Left kidney (tissue), 8 donors: ENCODE results near the gene DNAJC4. TPM values are rescaled to one million over a fixed set of nuclear protein-coding genes. Genes with fewer than 3 reads are reported as not detected.

Source experiments
- DNase-seq: peaks from one replicate; pipeline ENCODE4 v3.0.0-alpha.2; 2013
- long read RNA-seq, 8 donors: transcript quantifications; one replicate each; lab custom pipeline, GENCODE V29; 2026
- polyA plus RNA-seq: library from polyadenylated mRNA; unstranded; fragments of 120-200 nt; gene quantifications from one replicate; pipeline ENCODE4 v1.2.1, GENCODE V29; 2013; ENCODE audit not compliant: insufficient read length

Gene DNAJC4, protein sequence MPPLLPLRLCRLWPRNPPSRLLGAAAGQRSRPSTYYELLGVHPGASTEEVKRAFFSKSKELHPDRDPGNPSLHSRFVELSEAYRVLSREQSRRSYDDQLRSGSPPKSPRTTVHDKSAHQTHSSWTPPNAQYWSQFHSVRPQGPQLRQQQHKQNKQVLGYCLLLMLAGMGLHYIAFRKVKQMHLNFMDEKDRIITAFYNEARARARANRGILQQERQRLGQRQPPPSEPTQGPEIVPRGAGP
- polyA plus RNA-seq, result 53.4 TPM
- long read RNA-seq, donor 1, partial matches to known transcripts, result 12 of 18 reads
- long read RNA-seq, donor 1, other reads (novel, unspliced or antisense), result 0 of 18 reads
- long read RNA-seq, donor 2, partial matches to known transcripts, result 11 of 14 reads
- long read RNA-seq, donor 2, other reads (novel, unspliced or antisense), result 0 of 14 reads
- long read RNA-seq, donor 3, partial matches to known transcripts, result 14 of 15 reads
- long read RNA-seq, donor 3, other reads (novel, unspliced or antisense), result 0 of 15 reads
- long read RNA-seq, donor 4, partial matches to known transcripts, result 0 of 2 reads
- long read RNA-seq, donor 4, other reads (novel, unspliced or antisense), result 0 of 2 reads
- long read RNA-seq, donor 5, partial matches to known transcripts, result 28 of 39 reads
- long read RNA-seq, donor 5, other reads (novel, unspliced or antisense), result 8 of 39 reads
- long read RNA-seq, donor 6, partial matches to known transcripts, result 29 of 31 reads
- long read RNA-seq, donor 6, other reads (novel, unspliced or antisense), result 0 of 31 reads
- long read RNA-seq, donor 7, partial matches to known transcripts, result 25 of 40 reads
- long read RNA-seq, donor 7, other reads (novel, unspliced or antisense), result 9 of 40 reads
- long read RNA-seq, donor 8, partial matches to known transcripts, result 10 of 10 reads
- long read RNA-seq, donor 8, other reads (novel, unspliced or antisense), result 0 of 10 reads

DNA sequence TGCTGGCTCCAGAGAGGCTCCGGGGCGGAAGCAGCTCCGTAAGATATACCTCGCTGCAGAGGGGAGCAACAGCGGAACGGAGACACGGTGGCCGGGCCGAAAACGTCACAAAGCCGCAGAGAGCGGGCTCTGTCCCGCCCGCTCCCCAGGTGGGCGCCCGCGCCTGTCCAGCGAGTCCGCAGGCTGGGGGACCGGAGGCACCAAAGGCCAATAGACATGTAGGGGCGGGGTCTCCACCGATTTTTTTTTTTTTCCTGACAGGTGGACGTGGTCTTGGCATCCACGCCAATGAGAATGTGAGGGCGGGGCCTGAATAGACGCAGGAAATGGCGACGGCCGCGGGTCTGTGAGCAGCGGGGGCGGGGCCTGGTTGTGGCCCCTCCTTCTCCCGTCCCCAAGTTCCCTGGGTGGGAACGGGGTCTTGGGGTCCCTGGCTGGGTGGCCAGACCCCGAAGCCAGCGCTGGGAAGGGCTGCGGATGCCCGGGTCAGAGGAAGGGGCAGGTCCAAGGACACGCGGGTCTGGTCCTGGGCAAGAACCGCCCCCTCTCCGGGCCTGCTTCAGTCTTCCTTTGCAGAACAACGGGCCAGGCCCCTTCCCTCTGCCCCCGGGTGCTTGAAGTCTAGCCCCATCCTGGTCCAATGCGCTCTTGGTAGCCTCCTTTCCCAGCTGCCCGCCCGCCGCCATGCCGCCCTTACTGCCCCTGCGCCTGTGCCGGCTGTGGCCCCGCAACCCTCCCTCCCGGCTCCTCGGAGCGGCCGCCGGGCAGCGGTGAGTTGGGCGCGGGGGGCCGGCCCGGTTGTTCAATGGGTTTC is at the start of gene DNAJC4:
DNAJC4 (plus strand) TSS at position 378 of the 814 bp plus-strand sequence; CDS start at position 685, 307 bp downstream.
- DNase-seq, result peak; percentile 97

DNA sequence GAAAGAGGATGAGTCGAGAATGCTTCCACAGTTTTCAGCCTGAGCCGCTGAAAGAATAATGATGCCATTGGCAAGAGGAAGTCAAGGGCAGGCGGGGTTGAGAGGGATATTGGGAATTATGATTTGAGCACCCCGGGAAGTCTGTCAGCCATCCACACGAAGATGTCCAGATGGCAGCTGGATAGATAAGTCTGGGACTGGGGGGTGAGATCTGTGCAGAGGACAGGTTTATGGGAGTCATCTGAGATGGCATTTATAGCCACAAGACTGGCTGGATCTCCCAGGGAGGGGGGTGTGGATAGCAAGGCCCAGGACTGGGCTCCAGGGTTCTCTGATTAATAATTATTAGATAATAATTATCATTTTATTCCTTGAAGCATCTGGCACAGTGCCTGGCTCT is 49.5 kb upstream of the DNAJC4 start:
- DNase-seq, result no peak

DNA sequence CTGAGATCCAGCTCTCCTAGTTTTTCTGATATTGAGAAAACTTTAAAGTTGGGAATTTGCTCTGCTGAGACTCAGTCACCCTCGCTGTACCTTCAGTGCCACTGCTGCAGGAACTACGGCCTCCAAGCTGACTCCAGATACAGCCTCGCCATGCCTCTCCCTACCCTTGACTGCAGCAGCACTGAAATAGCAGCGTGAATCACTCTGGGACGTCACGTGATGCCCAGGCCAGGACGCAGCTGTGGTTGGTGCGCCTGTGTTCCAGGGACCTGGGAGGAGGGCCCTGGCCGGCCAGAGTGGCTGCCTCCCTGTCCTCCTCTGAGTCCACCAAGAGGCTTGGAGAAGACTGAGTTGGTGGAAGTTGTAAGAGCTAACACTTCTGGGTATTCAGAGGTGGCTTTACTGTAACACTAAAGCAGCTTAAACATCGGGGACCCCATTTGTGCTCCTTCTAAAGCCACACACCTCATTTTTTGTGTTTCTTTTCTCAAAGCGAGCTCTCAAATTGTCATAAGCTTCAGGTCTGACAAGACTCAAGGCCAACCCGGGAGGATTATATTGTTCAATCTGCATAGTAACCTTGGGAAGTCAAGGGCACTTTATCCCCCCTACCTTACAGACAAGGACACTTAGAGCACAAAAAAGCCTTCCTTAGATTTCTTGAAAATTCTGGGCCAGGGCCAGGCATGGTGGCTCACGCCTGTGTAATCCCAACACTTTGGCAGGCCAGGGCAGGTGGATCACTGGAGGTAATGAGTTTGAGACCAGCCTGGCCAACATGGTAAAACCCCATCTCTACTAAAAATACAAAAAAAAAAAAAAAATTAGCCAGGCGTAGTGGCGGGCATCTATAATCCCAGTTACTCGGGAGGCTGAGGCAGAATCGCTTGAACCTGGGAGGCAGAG is 48.6 kb upstream of the DNAJC4 start:
- peak; percentile 82 for DNase-seq

DNA sequence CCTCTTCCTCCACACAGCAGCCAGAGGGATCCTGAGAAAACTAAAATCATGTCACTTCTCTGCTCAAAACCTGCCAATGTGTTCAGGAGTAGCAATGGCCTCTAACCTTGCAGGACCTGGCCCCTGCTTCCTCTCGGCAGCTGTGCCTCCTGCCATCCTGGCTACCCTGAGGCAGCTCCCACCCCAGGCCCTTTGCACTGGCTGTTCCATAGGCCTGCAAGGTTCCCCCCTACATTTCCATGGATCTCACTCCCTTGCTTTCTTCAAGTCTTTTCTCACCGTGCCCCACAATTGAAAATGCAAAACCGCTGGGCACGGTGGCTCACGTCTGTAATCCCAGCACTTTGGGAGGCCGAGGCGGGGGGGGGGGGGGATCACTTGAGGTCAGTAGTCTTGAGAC is 46.5 kb upstream of the DNAJC4 start:
- no peak for DNase-seq

DNA sequence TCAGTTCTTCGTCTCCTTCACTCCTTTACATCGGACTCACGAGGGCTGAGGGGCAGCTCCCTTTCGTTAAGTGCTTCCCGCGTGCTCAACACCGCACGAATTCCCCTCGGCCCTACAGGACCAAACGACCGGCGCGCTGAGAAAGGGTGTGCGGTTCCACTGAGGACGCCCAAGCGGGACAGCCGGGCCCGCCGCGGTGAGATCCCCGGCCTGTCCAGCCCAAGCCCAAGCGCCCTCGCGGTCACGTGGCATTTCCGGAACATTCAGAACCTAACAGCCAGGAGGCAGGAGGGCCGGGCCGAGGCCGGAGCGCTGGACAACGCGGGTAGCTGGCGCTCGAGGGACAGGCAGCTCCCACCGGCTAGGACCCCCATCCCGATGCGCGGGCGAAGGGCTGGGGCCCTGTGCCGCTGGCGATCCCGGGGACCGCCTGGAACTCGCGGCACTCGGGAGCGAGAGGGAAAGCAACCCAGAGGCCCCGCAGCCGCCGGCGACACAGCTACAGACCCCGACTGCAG is 45.1 kb upstream of the DNAJC4 start:
- no peak for DNase-seq

DNA sequence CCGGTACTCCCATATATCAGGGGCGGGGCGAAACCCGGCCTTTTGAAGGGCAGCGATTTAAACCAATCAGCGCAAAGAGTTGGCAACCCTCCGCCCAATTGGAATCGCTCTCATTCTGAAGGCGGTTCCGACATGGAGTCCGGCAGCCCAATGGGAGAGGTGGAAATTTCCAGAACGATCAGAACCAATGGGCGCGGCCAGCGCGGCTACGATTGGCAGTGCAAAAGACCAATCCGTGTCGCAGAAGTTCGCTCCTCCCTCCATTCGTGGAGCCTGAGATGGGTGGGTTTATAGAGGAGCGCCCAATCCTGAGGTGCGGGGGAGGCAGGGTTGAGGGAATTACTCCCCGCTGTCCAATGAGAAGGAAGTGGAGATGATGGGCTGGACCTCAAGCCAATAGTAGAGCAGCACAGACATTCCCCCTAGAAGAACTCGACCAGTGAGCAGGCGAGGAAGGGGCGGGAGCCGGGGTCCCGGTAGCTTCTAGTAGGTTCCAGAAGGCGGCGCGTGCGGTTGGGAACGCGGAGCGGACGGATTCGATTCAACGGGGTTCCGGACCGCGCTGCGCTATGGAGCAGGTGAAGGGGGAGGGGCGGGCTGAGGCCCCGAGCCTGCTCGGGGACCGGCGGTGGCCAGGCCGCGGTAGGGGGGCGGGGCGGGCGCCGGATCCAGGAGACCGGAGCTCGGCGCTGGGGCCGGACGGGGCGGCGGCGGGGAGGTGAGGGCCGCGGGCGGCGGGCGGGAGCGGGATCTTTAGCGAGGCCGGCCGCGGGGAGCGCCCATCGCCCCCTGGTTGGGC is 44.5 kb upstream of the DNAJC4 start, which contains the start of gene STIP1:
STIP1 (plus strand) TSS at position 479 of the 799 bp plus-strand sequence; CDS start at position 570, 91 bp downstream.
- DNase-seq, result peak; percentile 100

DNA sequence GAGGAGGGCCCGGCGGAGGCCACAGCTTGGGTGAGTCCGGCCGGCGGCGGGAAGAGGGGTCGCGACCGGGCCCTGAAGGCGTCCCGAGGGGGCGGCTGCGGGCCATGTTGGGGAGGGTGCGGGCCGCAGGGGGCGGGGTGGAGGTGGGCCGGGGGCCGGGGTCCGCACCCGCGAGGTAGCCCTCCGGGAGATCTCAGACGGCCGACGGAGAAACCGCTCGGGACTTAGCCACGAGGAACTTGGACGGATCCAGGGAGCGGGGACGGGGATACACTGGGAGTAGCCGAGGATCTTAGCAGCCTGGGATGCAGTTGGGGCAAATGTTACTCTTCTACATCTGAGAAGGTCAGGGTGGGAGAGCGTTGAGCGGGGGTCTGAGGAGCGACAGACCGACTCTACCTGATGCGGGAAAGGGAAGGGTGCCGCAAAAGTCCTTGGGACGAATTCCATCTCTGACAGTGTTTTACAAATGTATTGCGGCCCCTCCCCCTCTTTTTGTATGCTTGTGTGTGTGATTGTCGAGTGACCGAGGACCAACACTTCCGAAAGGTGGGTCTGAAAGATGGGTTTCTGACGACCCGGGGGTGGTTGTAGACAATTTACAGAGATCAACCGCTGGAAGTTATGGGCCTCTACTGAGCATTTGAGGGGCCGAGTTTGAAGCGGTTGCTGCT is 43.7 kb upstream of the DNAJC4 start:
- DNase-seq, result peak; percentile 15

DNA sequence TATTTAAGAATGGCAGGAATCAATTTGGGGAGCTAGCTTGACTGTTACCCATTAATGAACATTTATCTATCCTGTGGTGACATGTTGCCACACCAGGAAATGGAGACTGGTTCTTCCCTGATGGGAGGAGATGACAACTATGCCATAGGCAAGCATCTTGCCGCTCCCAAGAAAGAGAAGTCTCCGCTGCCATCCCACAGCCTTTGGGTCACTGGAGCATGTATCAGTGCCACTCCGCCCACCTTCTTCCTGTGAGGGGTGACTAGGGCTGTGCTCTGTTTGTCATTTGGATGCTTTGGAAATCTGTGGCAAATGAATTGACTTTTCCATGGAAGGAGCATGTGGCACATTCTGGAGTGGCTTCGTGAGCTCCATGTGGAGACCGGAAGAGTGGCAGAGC is 37.9 kb upstream of the DNAJC4 start:
- DNase-seq, result no peak

DNA sequence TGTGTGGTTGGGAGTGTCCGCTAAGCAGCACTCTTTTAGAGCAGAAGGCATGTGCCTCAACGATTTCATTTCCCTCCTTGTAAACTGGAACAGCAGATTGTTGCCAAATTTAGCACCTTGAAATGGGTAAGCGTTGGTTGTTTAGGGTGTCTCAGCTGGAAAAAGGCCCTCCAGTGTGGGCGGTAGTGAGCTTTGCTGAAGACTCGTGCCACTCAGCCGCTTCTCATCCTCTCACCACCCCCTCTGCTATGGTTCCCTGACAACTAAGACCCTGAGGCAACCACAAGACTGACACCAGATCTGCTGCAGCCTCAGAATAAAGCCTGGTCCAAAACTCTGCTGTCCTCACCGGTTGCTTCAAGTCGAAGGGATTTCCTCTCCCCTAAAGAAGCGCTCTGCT is 33.7 kb upstream of the DNAJC4 start:
- no peak for DNase-seq

DNA sequence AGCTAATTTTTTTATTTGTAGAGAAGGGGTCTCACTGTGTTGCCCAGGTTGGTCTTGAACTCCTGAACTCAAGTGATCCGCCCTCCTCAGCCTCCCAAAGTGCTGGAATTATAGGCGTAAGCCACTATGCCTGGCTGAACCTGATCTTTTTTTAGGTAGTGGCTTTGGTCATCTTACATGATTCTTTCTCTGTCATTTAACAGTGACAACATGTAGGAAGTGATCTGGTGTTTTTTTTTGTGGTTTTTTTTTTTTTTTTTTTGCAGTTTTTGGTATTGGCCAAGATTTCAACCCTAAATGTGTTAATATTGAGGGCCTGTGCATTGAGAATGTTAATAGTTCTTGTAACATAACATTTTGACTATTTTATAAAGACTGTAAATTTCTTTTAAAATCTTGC is 31.8 kb upstream of the DNAJC4 start:
- no peak for DNase-seq

DNA sequence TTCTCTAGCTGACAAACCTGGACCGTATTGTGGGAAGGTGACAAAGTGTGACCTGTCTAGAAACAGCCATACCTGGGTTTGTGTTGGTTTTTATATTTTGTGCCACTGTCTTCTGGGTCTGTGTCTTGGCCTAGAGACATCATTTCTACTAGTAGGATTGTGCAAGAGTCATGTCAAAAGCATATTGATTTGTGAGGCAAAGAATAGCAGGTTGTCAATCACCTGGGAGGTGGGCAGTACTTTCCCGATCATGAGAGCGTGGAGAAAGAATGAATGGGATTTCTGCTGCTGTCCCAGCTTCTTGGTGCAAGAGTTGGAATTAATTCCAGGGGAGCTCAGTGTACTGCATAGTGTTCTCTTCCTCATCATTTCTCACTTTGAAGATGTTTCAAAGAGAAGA is 28.8 kb upstream of the DNAJC4 start:
- DNase-seq, result no peak

DNA sequence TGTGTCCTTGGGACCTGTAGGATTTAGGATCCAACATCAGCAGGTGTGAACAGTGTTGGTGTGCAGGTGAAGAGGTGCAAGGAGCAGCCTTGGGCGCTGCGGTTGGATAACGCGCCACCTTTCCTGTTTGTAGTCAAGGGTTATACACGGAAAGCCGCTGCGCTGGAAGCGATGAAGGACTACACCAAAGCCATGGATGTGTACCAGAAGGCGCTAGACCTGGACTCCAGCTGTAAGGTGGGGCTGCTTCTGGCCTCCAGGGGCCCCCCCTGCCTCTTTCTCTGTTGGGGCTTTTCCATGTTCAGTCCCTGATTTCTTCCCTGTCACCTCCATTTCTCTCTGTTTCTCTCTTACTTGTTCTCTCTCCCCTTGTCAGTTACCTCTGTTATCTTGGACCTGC is 27.4 kb upstream of the DNAJC4 start:
- no peak for DNase-seq

DNA sequence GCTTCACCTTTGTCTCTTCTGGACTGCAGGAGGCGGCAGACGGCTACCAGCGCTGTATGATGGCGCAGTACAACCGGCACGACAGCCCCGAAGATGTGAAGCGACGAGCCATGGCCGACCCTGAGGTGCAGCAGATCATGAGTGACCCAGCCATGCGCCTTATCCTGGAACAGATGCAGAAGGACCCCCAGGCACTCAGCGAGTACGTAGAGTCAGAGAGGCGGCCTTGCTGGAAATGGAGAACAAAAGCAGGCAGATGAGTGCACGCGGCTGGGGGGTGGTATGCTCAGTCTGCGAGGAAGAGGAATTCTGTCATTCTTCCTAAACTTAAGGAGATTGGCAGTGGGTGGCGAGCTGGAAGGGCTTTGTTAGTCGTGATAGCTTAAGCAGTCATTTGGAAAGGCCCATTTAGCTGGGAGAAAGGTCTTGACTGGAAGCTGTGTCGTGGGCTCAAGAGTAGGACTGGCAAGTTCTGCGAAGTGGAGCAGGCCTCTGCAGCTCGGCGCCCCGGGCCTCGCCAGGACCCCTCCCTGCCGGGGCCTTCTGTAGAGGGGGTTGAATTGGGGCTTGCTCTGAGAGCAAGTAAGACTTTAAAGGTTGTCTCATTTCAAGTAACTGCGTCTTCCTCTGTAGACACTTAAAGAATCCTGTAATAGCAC is 26.8 kb upstream of the DNAJC4 start:
- DNase-seq, result no peak

DNA sequence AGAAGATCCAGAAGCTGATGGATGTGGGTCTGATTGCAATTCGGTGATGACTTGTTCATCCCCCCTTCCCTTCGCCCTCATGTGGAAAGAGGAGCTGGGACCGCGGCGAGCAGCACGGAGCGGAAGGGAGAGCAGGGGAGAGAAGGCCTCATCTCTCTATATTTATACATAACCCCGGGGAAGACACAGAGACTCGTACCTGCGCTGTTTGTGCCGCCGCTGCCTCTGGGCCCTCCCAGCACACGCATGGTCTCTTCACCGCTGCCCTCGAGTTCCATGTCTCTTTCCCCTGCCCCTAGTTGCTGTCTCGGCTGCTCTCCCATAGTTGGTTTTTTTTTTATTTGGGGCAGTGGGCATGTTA is 26.3 kb upstream of the DNAJC4 start:
- no peak for DNase-seq

DNA sequence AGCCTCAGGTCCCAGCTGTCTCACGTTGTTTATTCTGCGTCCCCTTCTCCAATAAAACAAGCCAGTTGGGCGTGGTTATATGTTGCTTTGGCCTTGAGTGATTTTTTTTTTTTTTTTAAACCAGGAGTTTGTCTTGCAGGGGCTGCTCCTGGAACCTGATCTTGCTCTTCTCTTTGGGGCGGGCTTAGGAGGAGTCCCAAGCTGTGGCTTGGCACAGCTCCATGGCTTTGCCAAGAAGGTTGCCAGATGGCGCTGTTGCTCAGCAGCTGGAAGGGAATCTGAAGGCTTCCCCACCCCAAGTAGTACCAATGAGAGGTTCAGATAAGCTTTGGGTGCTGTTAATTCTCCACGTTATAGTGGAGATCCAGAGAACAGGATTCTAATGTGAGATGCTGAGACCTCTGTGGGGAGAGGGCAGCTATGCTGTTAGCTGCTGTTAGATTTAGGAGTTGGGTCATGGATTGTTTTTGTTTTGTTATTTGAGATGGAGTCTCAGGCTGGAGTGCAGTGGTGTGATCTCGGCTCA is 25.8 kb upstream of the DNAJC4 start:
- peak; percentile 90 for DNase-seq

DNA sequence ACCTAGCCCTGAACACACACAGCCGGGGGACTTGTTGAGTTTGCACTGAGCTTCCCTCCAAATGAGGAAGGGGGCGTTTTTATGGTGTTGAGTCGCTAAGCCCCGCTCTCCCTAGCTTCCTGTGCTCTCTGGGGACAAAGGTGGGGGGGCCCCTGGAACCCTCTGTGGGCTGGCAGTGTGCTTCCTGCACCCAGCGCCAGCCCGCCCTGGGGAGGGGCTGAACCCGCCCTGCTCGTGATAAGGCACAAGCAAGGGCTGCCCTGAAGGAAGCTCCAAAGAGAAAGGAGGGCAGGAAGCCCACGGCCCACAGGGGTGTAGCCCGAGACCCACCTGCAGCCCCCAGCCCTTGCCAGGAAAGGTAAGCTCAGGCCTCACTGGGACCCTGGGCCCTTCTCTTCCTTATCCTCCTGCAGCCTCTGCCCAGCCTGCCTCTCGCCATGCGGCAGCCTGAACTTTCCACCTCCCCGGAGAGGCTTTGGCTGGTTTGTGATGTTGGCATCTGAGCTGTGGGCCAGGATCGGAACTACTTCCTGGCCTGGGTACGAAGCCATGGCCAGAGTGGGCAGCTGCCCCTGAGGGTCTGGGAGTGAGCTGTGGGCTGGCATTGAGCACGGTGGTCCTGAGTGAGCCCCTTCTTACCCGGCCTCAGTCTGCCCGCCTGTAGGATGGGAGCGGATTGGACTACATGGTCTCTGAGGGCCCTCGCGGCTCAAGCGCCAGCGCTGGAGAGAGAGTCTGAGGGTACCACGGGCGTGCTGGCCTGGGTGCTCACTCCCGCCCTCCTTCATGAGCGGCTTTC is 23.7 kb upstream of the DNAJC4 start, which contains the start of gene FERMT3:
FERMT3 (plus strand) TSS at position 265 of the 799 bp plus-strand sequence. CDS start 644 bp downstream, outside the sequence.
- no peak for DNase-seq
